Measurements from ENCODE around the gene HEPHL1. TPM values are rescaled to one million over a fixed set of nuclear protein-coding genes. Genes with fewer than 3 reads are reported as not detected.

HEPHL1 gene
- total and polyA plus RNA-seq, 2 donors (not counting 1 experiment from before 2014, with no cell fraction given), result not detected

GRCh38 chr11:94111241-94111640, 90.1 kb downstream of the HEPHL1 start:
- H3K4me1 ChIP-seq (ENCODE audit: control insufficient read depth in 2 of 2, insufficient read depth in 2 of 2, low read length in 2 of 2), result no peaks in the 10 kb centered on the region
- TF ChIP-seq EZH2 (IDR thresholded peaks at IDR 0.05; ENCODE audit: borderline replicate concordance, insufficient read depth, low read depth, low read length, poor library complexity, severe bottlenecking) (no peak), CTCF (IDR thresholded peaks at IDR 0.05) (no peak)
- Mint-ChIP-seq H3K4me3 (no peak overlapping the region), H3K27me3 (peaks cover 20% of the 10 kb centered on the region), H3K9me3 (ENCODE audit: insufficient read depth) (no peaks in the 10 kb centered on the region), H3K27ac (no peak overlapping the region), H3K4me1 (no peaks in the 10 kb centered on the region)
- CTCF ChIA-PET, result no interaction called here
- H3K9ac ChIP-seq (ENCODE audit: low read length), result no peak overlapping the region
- H4K20me1 ChIP-seq (ENCODE audit: control insufficient read depth, insufficient read depth, low read length, poor library complexity, severe bottlenecking), result no peaks in the 10 kb centered on the region
- POLR2A ChIA-PET, result no interaction called here
- no peak for DNase-seq
- no peak for ATAC-seq (ENCODE audit: low read depth)
- H3K79me2 ChIP-seq (ENCODE audit: control insufficient read depth, insufficient read depth, low read length), result no peaks in the 10 kb centered on the region
- no peak overlapping the region for H3K27ac ChIP-seq (ENCODE audit: low read length in 2 of 2)
- no peak overlapping the region for H2AFZ ChIP-seq (ENCODE audit: insufficient read depth, low read depth, low read length, poor library complexity, severe bottlenecking)
- H3K9me3 ChIP-seq (ENCODE audit: control extremely low read depth in 1 of 3, control insufficient read depth in 2 of 3, insufficient read depth in 1 of 3, low read length in 2 of 3), result no peaks in the 10 kb centered on the region
- H3K4me3 ChIP-seq (ENCODE audit: control extremely low read depth in 1 of 5, extremely low read depth in 1 of 5, insufficient read depth in 1 of 5, low read depth in 2 of 5, low read length in 4 of 5), result no peak overlapping the region
- H3K4me2 ChIP-seq (replicated peaks; ENCODE audit: low read depth, low read length, poor library complexity, severe bottlenecking), result no peak overlapping the region
- H3K36me3 ChIP-seq (replicated peaks in 1 of 2; ENCODE audit: control extremely low read depth in 1 of 2, control insufficient read depth in 1 of 2, extremely low read depth in 1 of 2, insufficient read depth in 2 of 2, low read length in 1 of 2), result no peaks in the 10 kb centered on the region
- intact Hi-C loops (cut with micrococcal nuclease), result no loop called here
- H3K27me3 ChIP-seq (replicated peaks in 1 of 4; ENCODE audit: control extremely low read depth in 1 of 4, control insufficient read depth in 3 of 4, insufficient read depth in 4 of 4, low read length in 3 of 4), result no peaks in the 10 kb centered on the region
- WGBS (ENCODE audit: insufficient coverage), result 85% methylated on average over 2 of the region's 3 CpGs

DNA sequence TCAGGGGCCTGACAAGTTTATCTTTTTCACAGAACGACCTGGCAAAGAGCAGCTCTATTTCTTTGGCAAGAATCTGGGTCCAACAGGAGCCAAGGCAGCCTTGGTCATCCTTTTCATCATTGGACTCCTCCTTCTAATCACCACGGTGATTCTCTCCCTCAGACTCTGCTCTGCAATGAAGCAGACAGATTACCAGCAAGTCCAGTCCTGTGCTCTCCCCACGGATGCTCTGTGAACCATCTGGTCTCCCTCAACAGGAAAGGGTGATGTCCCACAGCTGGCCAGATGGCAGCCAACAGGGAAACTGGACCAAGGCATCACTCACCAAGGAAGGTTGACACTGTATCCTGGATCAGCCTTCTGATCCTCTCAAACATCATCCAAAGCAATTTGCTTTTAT, 90.5 kb downstream of the HEPHL1 start:
- no peak overlapping the region for H3K27ac ChIP-seq (ENCODE audit: low read length in 2 of 2)
- ChIA-PET POLR2A (no interaction called here), CTCF (no interaction called here)
- no peak for ATAC-seq (ENCODE audit: low read depth)
- no peaks in the 10 kb centered on the region for H4K20me1 ChIP-seq (ENCODE audit: control insufficient read depth, insufficient read depth, low read length, poor library complexity, severe bottlenecking)
- H3K4me1 ChIP-seq (ENCODE audit: control insufficient read depth in 2 of 2, insufficient read depth in 2 of 2, low read length in 2 of 2), result no peaks in the 10 kb centered on the region
- H2AFZ ChIP-seq (ENCODE audit: insufficient read depth, low read depth, low read length, poor library complexity, severe bottlenecking), result no peak overlapping the region
- H3K9me3 ChIP-seq (ENCODE audit: control extremely low read depth in 1 of 3, control insufficient read depth in 2 of 3, insufficient read depth in 1 of 3, low read length in 2 of 3), result no peaks in the 10 kb centered on the region
- no peaks in the 10 kb centered on the region for H3K27me3 ChIP-seq (replicated peaks in 1 of 4; ENCODE audit: control extremely low read depth in 1 of 4, control insufficient read depth in 3 of 4, insufficient read depth in 4 of 4, low read length in 3 of 4)
- H3K79me2 ChIP-seq (ENCODE audit: control insufficient read depth, insufficient read depth, low read length), result no peaks in the 10 kb centered on the region
- 79% methylated on average over 3 of the region's 3 CpGs for WGBS (ENCODE audit: insufficient coverage)
- no peak overlapping the region for H3K4me3 ChIP-seq (ENCODE audit: control extremely low read depth in 1 of 5, extremely low read depth in 1 of 5, insufficient read depth in 1 of 5, low read depth in 2 of 5, low read length in 4 of 5)
- Mint-ChIP-seq H3K9me3 (ENCODE audit: insufficient read depth) (no peaks in the 10 kb centered on the region), H3K4me1 (no peaks in the 10 kb centered on the region), H3K27me3 (peaks cover 19% of the 10 kb centered on the region), H3K27ac (no peak overlapping the region), H3K4me3 (no peak overlapping the region)
- TF ChIP-seq CTCF (IDR thresholded peaks at IDR 0.05) (no peak), EZH2 (IDR thresholded peaks at IDR 0.05; ENCODE audit: borderline replicate concordance, insufficient read depth, low read depth, low read length, poor library complexity, severe bottlenecking) (no peak)
- intact Hi-C loops (cut with micrococcal nuclease), result no loop called here
- no peak overlapping the region for H3K9ac ChIP-seq (ENCODE audit: low read length)
- DNase-seq, result no peak
- no peak overlapping the region for H3K4me2 ChIP-seq (replicated peaks; ENCODE audit: low read depth, low read length, poor library complexity, severe bottlenecking)
- H3K36me3 ChIP-seq (replicated peaks in 1 of 2; ENCODE audit: control extremely low read depth in 1 of 2, control insufficient read depth in 1 of 2, extremely low read depth in 1 of 2, insufficient read depth in 2 of 2, low read length in 1 of 2), result no peaks in the 10 kb centered on the region

Measured in B cell (primary cell).